IPS DF 4.7 (cell line): Measurements from ENCODE around the gene PPP1R14B.

Experiments
- DNase-seq: peaks from one replicate; pipeline ENCODE4 v3.0.0-alpha.2; 2013; ENCODE audit warnings: low spot score; ENCODE audit errors: extremely low read depth

The PPP1R14B gene

DNA sequence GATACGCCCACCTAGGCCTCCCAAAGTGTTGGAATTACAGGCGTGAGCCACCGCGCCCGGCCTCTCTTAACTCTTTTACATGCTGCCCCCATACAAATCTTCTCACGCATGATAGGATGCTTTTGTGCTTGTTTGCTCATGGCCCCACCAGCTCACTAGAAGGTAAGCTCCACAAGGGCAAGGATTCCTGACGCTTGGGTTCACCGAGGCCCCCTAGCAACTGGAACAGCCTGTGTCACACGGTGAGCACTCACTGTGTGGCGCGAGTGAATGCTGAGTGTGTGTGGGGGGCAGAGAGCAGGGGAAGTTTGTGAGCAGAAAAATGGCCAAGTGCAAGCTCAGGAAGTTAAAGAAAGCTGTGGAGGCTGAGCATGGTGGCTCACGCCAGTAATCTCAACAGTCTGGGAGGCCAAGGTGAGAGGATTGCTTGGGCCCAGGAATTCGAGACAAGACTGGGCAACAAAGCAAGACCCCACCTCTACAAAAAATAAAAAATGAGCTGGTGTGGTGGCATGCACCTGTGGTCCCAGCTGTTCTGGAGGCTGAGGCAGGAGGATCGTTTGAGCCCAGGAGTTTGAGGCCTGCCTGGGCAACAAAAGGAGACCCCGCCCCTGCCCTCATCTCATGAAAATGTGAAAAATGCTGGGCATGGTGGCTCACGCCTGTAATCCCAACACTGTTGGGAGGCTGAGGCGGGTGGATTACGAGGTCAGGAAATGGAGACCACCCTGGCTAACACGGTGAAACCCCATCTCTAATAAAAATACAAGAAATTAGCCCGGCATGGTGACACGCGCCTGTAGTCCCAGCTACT, 35.4 kb upstream of the PPP1R14B start:
- DNase-seq = no peak

DNA sequence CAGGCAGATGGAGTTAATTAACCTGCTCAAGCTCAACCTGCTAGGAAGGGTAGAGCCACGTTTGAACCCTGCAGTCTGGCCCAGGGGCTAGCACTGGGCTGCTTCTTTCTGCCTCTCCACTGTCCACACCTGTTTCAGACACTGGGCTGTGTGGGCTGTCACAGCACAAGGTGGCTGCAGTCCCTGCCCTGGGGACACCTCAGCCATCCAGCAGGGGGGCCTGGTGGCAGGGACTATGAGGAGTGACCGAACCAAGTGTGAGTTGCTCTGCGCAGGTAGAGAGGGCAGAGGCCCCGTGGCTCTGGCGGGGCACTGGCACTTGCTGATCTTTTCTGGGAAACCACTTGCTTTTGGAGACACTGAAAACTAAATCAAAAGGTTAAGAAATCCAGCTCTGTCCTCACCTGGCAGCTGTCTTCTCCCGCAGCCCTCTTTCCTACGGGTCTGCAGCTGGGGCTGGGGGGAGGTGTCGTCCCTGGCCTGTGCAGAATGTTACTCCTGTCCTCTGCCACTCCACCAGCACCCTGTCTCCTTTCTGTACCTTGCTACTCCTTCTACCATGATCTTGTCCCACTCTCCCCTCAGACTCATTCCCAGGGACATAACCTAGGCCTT, 31.9 kb upstream of the PPP1R14B start:
- DNase-seq = no peak

DNA sequence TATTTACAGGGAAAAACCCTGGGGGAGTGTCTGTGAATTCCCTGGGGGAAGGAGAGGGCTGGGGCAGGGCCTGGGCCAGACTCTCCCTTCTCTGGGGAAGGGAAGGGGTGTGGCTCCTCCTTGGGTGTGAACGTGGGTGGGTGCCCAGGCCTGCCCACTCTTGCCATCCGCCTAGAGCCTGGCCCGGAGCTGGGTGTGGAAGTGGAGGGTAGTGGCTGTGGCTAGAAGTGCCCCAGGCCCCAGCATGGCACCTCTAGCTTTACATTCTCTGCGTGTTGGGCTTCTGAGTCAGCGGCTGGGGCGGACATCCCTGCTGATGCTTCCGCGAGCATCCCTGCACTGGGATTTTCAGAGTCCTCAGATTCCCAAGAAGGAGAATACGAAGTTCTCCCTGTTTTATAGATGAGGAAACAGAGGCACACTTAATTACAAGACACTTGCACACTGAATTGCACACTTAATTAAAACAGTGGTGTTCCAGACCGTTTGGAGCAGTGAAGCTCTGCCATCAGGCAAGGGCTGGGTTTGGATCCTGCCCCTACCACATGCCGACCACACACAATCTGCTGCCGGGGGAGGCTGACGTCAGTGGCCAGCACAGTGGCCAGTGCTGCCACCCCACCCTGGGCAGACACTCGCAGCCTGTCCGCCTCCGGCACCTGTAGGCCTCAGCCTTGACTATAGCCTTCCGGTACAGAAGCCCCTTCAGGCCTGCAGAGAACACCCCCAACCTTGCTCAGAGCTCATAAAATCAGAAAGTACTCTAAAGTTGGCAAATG, 30.1 kb upstream of the PPP1R14B start:
- DNase-seq = no peak

DNA sequence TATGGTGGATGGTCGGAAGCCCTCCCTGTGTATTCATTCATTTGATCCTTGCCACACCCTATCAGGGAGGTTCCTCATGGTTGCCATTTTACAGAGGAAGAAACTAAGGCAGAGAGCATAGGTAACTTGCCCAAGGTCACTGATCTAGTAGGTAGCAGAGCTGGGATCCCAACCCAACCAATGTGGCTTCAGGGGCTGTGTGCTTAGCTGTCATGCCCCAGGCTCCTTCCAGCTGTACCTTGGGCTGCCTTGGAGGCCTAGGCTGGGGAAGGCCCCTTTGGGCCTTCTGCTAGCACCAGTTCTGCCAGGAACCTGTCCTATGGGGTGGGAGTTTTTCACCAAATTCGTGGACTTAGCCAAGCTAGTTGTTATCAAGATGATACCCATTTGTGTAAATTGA, 29.1 kb upstream of the PPP1R14B start:
- DNase-seq = no peak

DNA sequence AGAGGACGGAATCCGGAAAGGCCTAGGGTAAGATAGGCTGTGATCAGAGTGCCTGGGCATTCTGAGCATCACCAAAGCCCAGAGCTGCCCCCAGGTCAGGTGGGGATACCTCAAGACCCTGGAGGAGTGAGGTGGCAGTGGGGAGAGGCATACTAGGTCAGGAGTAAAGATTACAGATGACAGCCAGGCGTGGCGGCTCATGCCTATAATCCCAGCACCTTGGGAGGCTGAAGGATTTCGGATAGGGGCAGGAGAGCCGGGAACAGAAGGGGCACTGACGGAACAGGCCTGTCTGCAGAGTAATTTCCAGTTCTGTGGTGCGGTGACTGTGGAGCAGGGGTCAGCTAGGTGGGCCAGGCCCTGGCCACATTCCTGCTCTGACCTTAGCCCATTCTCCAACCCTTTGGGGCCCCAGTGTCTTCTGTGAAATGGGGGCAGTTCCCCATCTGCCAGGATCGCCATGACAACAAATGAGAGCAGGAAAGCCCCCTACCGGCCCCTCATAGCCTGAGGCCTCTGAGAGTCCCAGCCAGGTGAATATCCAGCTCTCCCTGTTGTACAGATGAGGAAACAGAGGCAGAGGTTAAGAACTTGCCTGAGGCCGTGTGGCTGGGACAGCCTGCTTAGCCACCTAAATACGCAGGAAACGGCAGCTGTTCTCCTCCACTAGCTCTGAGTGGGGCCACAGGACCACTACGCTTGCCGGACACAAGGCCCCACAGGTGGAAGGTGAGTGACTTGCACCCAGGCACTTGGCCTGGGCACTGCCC, 28.5 kb upstream of the PPP1R14B start:
- no peak for DNase-seq

DNA sequence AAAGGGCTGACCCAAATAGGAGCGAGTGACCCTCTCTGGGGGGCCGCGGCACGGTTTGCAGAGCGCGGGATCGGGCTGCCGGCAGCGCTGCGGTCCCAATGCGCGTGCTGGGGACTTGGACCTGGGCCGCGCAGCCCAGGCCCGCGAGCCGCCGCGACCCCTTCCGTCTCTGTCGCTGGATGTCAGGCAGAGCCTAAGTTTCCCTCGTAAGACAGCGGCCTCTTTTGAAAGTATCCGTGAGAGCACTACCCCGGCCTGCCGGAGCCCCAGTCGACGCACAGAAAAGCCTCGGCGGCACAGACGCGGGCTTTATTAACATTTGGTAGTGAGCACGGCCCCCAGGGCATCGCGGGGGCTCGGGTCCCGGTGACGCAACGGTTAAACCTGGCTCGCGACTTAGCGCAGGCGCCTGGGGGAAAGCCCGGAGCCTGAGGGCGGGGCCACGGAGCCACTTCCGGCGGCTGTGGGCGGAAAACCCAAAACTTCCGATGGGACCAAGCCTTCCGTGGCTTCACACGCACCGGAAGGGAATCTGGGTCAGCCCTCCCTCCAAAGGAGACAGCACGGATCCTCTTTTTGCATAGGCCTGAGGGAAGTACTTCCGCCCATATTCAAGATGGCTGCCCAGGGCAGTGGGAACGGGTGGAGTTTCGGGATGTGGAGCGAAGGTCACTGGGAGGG, 22.9 kb upstream of the PPP1R14B start:
- peak; percentile 99 for DNase-seq

DNA sequence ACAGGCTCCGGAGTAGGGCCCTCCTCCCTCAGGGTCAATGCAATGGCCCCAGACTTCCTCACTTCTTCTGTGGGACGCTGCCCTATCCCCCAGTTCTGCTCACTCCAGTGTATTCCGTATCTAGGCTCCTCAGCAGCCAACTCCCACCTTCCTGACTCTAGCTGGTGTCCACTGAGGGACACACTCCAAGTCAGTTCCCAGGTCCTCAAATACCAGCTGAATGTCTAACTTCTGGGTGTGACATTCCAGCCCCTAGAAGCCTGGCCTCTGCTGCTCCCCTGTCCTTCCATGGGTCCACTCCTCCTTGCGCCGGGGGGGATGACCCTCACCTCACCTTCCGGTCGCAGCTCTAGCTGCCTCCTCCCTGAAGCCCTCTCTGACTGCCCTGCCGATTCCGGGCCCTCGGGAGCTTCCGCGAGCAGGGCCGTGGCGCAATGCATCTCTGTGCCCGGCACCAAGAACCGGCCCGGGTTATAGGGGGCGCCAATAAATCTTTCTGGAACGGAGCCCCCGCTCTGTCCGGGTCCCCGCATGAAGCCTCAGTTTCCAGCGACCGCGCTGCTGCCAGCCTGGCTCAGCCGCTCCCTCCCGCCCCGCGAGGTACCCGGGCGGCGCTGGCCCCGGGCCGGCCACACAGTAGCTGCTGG, 22.3 kb upstream of the PPP1R14B start:
- no peak for DNase-seq

DNA sequence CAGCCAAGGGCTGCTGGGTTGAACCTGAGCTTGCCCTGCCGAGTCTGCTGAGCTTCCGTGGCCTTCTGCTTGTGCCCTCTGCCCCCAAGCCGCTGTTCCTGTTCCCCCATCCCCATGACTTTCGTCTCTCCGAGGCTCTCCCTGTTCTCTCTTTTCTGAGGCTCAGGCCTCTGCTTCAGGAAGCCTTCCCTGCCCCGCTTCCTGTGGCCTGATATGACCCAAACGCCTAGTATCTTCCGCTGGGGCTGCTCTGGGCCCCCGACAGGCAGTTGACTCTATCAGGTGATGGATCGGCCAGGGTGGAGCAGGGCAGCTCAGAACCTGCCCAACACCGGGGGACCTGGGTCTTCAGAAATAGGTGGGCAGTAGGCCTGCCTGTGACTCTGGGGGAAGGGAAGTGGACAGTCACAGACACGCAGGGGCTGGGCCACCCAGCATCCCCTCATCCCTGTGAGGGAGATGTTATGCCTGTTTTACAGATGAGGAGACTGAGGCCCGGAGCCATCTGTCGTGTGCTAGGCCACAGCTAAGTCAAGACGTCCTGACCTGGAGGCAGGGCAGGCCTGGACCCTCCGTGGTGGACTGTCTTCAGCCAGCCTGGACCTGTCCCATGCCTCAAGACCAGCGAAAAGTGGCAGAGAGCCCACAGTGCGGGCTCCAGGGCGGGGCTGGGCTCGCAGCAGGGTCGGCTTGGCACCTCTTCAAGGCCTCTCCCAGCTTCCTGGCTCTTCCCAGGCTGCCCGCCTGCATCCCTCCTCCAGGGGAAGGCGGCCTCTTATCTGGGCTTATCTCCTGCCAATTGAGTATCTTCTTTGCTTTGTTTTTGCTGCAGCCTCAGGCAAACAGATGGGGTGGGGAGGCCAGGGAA, 21.5 kb upstream of the PPP1R14B start:
- DNase-seq = no peak

DNA sequence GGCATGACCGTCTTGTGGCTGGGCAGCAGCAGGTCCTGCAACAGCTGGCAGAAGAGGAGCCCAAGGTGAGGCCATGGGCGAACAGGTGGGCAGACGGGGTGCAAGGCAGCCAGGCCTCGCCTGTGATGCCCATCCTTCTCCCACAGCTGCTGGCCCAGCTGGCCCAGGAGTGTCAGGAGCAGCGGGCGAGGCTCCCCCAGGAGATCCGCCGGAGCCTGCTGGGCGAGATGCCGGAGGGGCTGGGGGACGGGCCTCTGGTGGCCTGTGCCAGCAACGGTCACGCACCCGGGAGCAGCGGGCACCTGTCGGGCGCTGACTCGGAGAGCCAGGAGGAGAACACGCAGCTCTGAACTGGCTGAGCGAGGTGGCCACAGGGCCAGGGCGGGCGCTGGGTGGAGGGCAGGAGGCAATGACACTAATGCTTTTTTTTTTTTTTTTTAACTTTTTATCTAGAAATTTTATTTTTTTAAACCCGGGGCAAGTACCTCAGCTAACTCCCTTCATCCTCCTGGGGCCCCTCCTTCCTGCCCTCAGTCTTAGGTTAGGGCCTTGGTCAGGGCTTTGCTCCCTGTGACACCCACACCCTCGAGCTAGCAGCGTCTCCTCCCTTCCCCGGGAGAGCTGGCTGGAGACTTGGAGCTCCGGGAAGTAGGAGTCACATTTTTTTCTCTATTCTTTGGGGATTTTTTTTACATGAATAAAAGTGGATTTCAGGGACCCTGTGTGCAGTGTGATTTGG, 20.6 kb upstream of the PPP1R14B start:
- no peak for DNase-seq

DNA sequence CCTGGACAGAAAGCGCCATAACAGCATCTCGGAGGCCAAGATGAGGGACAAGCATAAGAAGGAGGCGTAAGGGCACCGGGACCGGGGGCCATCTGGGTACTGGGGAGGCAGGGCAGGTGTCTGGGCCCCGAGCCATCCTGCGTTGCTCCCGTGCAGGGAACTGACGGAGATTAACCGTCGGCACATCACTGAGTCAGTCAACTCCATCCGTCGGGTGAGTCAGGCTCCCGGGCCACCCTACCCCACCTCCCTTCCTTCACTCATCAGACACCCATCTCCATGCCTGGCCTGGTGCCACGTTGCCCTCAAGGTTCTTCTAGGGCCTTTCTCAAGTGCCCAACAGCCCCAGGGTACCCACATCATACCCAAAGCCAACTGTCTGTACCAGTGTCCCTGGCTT, 19.6 kb upstream of the PPP1R14B start:
- no peak for DNase-seq

DNA sequence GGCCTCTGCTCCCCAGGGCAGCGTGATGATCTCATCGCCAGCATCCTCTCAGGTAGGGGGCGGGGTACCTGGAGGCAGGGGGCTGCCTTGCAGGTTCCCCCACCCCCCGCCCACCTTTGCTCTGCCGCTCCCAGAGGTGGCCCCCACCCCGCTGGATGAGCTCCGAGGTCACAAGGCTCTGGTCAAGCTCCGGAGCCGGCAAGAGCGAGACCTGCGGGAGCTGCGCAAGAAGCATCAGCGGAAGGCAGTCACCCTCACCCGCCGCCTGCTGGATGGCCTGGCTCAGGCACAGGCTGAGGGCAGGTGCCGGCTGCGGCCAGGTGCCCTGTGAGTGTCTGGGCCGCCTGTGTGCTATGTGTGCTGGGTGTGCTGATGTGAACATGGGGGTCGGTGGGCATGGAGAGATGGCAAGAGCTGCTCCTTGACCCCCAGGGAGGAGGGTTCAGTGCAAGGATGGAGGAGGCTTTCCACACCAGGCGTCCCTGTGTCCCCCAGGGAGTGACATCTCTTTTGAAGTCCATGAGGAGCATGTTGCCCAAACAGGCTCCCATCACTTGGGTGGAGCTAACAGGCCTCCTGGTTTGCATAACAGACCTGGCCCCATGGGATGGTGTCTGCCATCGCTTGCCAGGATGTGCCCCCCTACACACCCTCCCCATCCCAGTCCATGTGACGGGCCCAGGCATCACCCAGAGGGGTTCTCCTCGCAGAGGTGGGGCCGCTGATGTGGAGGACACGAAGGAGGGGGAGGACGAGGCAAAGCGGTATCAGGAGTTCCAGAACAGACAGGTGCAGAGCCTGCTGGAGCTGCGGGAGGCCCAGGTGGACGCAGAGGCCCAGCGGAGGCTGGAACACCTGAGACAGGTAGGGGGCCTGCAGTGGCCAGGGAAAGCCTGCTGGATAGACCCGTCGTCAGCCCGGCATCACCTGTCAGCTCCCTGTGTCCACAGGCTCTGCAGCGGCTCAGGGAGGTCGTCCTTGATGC, 18.7 kb upstream of the PPP1R14B start:
- DNase-seq = no peak

DNA sequence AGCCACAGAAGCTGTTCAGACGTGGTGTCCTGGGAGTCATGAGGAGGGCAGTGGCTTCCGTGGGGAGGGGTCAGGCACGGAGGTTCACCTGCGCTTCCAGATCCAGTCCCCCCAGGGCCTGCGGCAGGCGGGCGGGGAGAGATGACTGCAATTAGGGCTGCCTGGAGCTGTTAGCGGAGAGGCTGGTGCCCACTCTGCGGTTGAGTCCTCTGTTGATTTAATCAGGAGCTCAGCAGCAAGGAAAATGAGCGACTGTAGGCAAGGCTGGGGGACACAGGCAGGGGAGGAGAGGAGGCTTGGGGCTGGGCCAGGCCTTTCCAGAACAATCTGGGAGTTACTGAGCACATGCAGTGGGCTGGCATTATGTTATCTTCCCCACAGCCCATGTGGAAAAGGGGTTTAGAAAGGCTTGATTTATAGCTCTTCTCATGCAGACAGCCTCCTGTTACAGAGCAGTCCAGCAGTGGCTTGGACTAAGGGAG, 17.7 kb upstream of the PPP1R14B start:
- DNase-seq = no peak

DNA sequence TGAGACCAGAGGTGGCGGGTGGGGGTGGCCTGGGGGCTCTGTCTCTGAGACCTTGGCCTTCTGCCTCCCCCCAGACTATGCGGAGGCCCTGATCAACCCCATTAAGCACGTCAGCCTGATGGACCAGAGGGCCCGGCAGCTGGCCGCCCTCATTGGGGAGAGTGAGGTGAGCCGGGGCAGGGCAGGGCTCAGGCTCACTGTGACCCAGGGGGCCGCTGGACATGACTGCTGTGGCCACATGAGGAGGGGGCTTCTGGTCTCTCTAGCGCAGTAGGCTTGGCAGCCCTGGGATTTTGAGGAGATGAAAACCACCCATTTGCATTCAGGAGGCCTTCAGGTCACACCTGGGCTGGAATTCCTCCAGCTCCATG, 17.2 kb upstream of the PPP1R14B start:
- no peak for DNase-seq

DNA sequence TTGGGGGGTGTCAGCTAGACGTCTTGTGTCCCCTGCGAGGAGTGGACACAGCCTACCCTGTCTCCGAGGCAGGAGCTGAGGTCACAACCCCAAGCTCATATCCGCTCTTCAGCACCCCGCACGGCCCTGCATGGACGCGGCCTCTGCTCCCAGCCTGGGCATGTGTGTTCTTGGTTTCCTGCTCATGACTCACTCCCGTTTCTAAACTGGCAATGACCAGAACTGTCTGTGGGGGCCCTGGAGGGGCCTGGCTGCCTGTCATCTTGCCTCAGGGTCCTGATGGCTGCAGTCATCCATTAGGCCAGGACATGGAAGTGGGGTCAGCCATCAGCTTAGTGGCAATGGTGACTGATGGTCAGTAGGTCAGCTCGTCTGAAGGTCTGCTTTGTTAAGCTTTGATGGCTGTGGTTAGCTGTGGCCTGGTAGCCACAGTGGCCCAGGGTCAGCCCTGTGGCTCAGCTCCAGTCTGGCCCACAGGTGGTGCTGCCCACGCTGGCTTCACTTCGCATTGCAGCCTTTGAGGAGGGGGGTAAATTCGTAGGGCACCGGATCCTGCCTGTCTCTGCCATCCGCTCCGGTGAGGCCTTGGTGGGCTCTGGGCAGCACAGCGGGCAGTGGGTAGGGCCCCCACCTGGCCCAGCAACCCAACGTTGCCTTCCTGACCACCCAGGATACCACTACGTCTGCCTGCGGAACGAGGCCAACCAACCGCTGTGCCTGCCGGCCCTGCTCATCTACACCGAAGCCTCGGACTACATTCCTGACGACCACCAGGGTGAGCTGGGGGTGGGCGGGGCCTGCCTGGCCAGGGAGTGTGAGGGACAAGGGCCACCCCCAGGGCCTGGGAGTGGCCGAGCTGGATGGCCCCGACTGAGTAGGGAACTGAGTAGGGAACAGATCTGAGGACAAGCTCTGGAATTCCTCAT, 16.5 kb upstream of the PPP1R14B start:
- no peak for DNase-seq

DNA sequence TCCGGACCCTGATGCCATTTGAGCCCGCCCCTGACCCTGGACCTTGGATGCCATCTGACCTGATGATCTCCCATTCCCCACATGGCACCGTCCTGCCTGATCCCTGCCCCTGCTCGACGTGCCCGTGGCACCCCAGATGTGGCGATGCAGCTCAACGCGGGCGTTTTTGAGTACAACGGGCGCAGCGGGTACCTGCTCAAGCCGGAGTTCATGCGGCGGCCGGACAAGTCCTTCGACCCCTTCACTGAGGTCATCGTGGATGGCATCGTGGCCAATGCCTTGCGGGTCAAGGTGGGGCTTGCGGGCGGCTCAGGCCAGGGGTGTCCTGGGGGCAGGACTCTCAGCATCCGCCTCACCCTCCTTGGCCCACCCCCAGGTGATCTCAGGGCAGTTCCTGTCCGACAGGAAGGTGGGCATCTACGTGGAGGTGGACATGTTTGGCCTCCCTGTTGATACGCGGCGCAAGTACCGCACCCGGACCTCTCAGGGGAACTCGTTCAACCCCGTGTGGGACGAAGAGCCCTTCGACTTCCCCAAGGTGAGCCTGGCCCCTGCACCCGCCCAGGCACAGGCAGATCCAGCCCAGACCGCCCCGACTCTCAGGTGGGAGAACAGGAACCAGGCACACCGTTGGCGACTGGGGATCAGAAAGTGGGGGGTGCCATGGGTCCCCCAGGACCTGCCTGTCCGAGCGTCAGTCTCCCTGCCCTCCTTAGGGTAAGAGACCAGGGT, 15.7 kb upstream of the PPP1R14B start:
- no peak for DNase-seq

DNA sequence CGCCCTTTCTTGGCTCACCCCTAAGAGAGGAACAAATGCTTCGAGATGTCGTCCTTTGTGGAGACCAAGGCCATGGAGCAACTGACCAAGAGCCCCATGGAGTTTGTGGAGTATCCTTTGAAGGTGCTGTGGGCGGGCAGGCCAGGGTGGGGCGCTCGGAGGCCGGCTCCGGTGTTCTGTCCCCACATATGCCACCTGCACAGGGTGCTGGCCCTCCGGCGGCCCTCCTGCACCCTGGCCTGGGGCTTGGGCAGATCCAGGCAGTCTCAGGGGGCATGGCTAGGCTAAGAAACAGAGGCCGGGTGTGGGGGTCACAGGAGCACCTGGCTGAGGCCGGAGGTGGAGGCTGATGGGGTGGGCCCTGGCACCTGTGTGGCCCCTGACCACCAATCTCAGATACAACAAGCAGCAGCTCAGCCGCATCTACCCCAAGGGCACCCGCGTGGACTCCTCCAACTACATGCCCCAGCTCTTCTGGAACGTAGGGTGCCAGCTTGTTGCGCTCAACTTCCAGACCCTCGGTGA, 14.9 kb upstream of the PPP1R14B start:
- DNase-seq = no peak
